NCI-H146 treated with DMSO at 0.1 percent for 48 hours (cell line): ENCODE results near the gene SLIT1.

Experiments used
- DNase-seq: peaks from one replicate; lab custom pipeline; 2025; ENCODE audit not compliant: unreplicated experiment; lab: John Stamatoyannopoulos, UW

Gene SLIT1

DNA sequence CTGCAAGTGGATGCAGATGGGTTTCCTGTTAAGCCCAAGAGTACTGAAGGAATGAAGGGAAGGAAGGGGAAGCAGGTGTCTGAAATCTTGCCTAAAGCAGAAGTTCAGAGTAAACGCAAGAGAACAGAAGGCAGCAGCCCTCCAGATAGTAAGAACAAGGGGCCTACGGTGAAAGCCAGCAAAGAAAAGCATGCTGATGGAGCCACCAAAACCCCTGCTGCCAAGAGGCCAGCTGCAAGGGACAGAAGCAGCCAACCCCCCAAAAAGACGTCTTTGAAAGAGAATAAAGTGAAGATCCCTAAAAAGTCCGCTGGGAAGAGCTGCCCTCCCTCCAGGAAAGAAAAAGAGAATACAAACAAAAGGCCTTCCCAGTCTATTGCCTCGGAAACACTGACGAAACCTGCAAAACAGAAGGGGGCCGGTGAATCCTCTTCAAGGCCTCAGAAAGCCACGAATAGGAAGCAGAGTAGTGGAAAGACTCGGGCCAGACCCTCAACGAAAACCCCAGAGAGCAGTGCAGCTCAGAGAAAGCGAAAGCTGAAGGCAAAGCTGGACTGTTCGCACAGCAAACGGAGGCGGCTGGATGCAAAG lies 201.1 kb downstream of the SLIT1 start:
- no peak for DNase-seq

DNA sequence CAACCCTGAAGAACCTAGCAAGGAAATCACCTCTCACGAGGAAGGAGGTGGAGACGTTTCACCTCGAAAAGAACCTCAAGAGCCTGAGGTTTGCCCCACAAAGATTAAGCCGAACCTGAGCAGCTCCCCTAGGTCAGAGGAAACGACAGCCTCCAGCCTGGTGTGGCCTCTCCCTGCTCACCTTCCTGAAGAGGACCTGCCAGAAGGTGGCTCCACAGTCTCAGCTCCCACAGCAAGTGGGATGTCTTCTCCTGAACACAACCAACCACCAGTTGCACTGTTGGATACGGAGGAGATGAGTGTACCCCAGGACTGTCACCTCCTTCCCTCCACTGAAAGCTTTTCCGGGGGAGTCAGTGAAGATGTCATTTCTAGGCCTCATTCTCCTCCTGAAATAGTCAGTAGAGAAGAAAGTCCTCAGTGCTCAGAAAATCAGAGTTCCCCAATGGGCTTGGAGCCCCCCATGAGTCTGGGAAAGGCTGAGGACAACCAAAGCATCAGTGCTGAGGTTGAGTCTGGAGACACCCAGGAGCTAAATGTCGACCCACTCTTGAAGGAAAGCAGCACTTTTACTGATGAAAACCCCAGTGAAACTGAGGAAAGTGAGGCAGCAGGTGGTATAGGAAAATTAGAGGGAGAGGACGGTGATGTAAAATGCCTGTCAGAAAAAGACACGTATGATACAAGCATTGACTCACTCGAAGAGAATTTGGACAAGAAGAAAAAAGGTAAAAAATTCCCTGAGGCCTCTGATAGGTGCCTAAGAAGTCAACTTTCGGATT lies 203.4 kb downstream of the SLIT1 start:
- no peak for DNase-seq

DNA sequence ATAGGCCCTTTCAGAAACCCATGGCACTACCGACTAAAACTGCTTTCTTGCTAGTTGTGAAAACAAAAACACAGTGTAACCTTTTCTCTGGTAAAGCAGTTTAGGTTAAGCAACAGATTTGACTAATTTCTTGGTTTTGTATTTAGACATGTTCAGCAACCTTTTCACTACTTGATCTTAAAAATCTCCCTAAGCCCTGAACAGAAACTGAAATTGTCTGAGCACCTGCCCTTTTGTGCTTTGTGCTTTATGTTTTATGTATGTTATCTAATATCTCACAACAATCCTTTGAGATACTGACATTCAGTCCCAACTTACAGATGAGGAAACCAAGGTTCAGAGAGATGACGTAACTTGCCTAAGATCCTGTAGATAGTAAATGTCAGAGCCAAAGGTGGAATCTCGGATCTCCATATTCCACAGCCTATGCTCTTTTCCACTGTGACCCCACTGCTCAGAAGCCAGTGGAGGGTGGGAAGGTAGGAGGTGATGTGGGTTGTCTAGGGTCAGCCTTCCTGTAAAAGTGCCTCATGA lies 207.1 kb downstream of the SLIT1 start:
- no peak for DNase-seq

DNA sequence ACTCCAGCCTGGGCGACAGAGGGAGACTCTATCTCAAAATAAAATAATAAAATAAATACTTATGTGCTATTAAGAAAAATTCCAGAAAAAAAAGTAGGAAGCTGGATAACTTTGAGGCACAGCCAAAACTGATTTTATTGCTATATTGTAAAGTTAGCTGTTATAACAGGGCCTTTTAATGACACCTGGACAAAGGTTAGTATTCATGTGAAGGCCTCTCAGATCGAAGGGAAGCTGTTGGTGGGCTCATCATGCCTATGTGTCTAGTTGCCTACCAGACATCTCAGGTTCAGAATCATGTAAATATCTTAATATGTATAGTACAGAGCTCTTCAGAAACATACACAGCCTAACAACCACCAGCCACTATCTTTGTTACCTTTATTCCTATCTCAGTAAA lies 210.6 kb downstream of the SLIT1 start:
- DNase-seq: no peak

GRCh38 chr10:96973809-96974747 lies 211.7 kb downstream of the SLIT1 start:
- no peak for DNase-seq

- no peak for DNase-seq
These were observed 213.5 kb downstream of the SLIT1 start for GRCh38 chr10:96972264-96972663.

GRCh38 chr10:96971324-96971723 lies 214.4 kb downstream of the SLIT1 start:
- no peak for DNase-seq

GRCh38 chr10:96968682-96969423 lies 216.9 kb downstream of the SLIT1 start:
- no peak for DNase-seq

- DNase-seq: no peak
These were observed 217.9 kb downstream of the SLIT1 start for GRCh38 chr10:96967847-96968246.

GRCh38 chr10:96964131-96964530 lies 221.6 kb downstream of the SLIT1 start:
- DNase-seq: no peak

DNA sequence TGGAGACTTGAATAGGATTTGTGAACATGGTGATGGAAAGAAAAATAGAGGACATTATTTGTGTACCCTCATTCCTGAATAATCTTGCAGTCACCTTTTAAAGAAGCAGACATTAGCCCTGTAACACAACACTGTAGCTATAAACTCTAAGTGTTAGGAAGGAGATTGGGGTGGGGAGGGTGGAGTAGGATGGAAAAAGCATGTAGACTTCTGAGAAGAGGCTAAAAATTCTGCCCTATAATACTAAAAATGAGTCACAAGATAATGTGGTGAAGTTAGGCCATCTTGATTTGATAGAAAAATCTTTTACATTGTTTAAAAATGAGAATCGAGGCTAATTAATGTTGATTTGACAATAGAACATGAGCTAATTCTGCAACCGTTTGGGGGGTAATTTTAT lies 224.9 kb downstream of the SLIT1 start:
- DNase-seq: no peak

GRCh38 chr10:96959733-96960132 lies 226.0 kb downstream of the SLIT1 start:
- DNase-seq: no peak

DNA sequence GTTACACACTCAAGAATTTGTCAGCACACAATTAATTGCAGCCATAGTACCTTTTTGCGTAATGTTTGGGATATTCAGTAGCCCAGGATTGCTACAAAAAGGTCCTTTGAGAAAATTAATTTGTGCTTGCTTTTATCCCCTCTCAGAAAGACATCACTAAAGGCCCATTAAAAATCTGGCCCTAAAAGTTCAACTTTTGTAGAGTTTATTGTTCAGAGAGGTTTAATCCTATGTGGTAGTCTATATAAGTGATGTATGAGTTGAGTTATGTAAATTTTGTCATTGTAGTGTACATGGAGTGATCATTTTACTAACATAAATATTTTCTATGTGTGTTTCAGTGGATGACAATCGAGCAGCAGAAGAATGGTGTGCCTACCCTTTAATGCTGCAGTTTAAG lies 227.7 kb downstream of the SLIT1 start:
- DNase-seq: no peak

DNA sequence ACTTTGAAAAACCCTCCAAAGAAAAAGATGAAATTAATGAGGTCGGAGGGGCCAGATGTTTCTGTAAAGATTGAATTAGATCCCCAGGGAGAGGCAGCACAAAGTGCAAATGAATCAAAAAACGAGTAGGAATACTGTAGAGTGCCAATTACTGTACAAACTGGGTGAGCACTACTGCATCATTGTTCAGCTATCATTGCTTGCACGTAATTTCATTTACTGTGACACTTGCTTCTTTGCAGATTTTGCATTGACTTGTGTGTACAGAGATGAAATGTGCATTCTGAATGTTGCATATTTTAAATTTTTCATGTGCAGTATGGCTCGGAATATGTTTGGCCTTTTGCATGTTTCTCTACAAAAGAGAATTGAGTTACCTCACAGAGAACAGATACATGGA lies 230.0 kb downstream of the SLIT1 start:
- DNase-seq: no peak

- no peak for DNase-seq
These were observed 233.8 kb downstream of the SLIT1 start for GRCh38 chr10:96951954-96952353.

- no peak for DNase-seq
These were observed 236.6 kb downstream of the SLIT1 start for GRCh38 chr10:96949039-96949683.
